ENCODE data around the gene ENKUR. TPM values are rescaled to one million over a fixed set of nuclear protein-coding genes. Genes with fewer than 3 reads are reported as not detected.

The ENKUR gene
- total RNA-seq, 2 experiments from 2014 or later, result not detected

DNA sequence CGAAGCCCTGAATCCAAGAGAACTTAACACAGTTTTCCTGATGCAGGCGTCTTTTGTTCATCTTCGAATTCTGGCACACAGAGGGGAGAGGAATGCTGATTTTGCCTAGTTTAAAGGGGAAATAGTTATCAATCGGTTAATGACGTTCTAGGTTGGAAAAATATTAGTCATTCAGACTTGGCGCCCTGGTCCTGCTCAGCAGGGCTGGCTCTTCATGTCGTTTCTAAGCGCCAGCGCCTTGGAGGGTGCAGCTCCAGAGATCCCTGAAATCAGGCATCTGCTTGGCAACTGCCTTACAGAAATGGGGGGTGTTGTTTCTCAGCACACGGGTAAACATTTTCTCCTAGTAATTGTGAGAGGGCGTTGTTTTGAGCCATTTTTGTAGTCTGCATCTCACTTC is 62.3 kb downstream of the ENKUR start:
- Mint-ChIP-seq H3K4me1 (ENCODE audit: low read depth) (peaks cover 18% of the 10 kb centered on the region), H3K27ac (peak overlapping the region; percentile 62), H3K27me3 (no peaks in the 10 kb centered on the region), H3K4me3 (peak overlapping the region; percentile 87), H3K9me3 (no peaks in the 10 kb centered on the region), H3K36me3 (ENCODE audit: low read depth) (no peaks in the 10 kb centered on the region)
- ATAC-seq (ENCODE audit: poor library complexity) (no peak), DNase-seq (no peak)
- ChIA-PET CTCF (no interaction called here), POLR2A (interaction anchor here (2.6 kb wide), 1 partner anchor 331 kb away, joined by 11 read pairs; no protein-coding TSS in a partner anchor)
- Histone ChIP-seq H3K4me1 (ENCODE audit: insufficient read depth, low read length) (peaks cover 17% of the 10 kb centered on the region), H3K9me3 (ENCODE audit: control insufficient read depth in 1 of 2, insufficient read depth in 1 of 2, low read length in 2 of 2) (no peaks in the 10 kb centered on the region), H3K27ac (ENCODE audit: low read depth in 1 of 2, low read length in 2 of 2) (no peak overlapping the region), H3K36me3 (ENCODE audit: insufficient read depth, low read length) (no peaks in the 10 kb centered on the region), H3K27me3 (ENCODE audit: control insufficient read depth in 1 of 2, insufficient read depth in 2 of 2, low read length in 2 of 2) (no peaks in the 10 kb centered on the region), H3K4me3 (ENCODE audit: low read length) (no peak overlapping the region)
- TF ChIP-seq, protein P1, sequence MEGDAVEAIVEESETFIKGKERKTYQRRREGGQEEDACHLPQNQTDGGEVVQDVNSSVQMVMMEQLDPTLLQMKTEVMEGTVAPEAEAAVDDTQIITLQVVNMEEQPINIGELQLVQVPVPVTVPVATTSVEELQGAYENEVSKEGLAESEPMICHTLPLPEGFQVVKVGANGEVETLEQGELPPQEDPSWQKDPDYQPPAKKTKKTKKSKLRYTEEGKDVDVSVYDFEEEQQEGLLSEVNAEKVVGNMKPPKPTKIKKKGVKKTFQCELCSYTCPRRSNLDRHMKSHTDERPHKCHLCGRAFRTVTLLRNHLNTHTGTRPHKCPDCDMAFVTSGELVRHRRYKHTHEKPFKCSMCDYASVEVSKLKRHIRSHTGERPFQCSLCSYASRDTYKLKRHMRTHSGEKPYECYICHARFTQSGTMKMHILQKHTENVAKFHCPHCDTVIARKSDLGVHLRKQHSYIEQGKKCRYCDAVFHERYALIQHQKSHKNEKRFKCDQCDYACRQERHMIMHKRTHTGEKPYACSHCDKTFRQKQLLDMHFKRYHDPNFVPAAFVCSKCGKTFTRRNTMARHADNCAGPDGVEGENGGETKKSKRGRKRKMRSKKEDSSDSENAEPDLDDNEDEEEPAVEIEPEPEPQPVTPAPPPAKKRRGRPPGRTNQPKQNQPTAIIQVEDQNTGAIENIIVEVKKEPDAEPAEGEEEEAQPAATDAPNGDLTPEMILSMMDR (IDR thresholded peaks at IDR 0.05), result no peak
- intact Hi-C loops (cut with DNase I, micrococcal nuclease), result loop anchor here (5.0 kb wide), 4 partner anchors 71 to 336 kb away; partner anchors contain the start of gene ARHGAP21 (in 1 of the 2)

DNA sequence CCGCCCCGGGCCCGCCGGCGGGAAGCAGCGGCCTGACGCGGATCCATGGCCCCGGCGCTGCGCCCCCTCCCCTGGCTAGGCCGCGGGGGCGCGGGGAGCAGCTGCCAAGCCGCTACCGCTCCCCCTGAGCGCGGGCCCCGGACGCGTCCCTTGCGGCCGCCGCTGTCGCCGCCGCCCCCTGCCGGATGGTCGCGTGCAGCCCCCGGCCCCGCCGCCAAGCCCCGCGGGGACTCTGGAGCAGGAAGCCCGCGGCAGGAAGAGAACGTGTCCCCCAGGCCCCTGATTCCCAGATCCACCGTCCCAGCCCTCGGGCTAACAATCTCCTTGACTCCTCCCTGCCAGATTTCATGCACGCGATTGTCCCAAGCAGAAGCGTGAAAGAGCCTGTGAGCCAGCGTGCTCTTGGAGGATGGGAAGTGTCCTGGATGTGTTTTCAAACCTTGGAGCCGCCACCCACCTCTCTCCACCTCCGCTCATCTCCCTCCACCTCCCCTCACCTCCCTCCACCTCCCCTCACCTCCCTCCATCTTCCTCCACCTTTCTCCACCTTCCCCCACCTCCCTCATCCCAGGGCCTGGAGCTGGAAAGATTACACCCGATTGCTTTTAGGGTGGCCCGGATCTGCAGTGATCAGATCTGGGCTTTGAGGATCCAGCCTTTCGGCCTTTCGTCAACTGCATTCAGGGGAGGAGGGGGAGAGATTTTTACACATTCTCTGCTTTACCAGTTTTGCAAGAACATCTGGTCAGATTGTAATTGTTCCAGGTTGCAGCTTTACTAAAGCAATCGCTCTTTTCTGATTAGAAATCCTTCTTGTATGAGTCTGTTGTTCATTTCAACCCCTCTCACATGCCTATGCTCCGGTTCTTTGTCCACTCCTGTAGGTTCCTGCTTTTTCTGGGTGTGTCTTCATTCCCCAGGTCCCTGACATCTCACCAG is 63.0 kb downstream of the ENKUR start:
- Mint-ChIP-seq H3K4me3 (peak overlapping the region; percentile 87), H3K9me3 (no peaks in the 10 kb centered on the region), H3K36me3 (ENCODE audit: low read depth) (no peaks in the 10 kb centered on the region), H3K27ac (peak overlapping the region; percentile 62), H3K27me3 (no peaks in the 10 kb centered on the region), H3K4me1 (ENCODE audit: low read depth) (peaks cover 18% of the 10 kb centered on the region)
- Histone ChIP-seq H3K4me1 (ENCODE audit: insufficient read depth, low read length) (peaks cover 17% of the 10 kb centered on the region), H3K36me3 (ENCODE audit: insufficient read depth, low read length) (no peaks in the 10 kb centered on the region), H3K27ac (ENCODE audit: low read depth in 1 of 2, low read length in 2 of 2) (no peak overlapping the region), H3K9me3 (ENCODE audit: control insufficient read depth in 1 of 2, insufficient read depth in 1 of 2, low read length in 2 of 2) (no peaks in the 10 kb centered on the region), H3K4me3 (ENCODE audit: low read length) (peak overlapping the region; percentile 72), H3K27me3 (ENCODE audit: control insufficient read depth in 1 of 2, insufficient read depth in 2 of 2, low read length in 2 of 2) (no peaks in the 10 kb centered on the region)
- POLR2A ChIA-PET, result interaction anchor here (1.1 to 2.6 kb wide), 3 partner anchors 227 to 330 kb away, joined by 5 to 11 read pairs (median 5); partner anchors contain the start of gene ARHGAP21
- ATAC-seq (ENCODE audit: poor library complexity), result peak; percentile 77
- TF ChIP-seq, protein P1 (IDR thresholded peaks at IDR 0.05), result peak; percentile 24
- intact Hi-C loops (cut with DNase I, micrococcal nuclease), result loop anchor here (1.0 to 5.0 kb wide), 5 partner anchors 71 to 336 kb away; partner anchors contain the start of gene ARHGAP21 (in 1 of the 2)
- CTCF ChIA-PET, result interaction anchor here (0.7 kb wide), 1 partner anchor 68 kb away, joined by 3 read pairs; no protein-coding TSS in a partner anchor
- DNase-seq, result peak; percentile 7 to 80 (median 54)

DNA sequence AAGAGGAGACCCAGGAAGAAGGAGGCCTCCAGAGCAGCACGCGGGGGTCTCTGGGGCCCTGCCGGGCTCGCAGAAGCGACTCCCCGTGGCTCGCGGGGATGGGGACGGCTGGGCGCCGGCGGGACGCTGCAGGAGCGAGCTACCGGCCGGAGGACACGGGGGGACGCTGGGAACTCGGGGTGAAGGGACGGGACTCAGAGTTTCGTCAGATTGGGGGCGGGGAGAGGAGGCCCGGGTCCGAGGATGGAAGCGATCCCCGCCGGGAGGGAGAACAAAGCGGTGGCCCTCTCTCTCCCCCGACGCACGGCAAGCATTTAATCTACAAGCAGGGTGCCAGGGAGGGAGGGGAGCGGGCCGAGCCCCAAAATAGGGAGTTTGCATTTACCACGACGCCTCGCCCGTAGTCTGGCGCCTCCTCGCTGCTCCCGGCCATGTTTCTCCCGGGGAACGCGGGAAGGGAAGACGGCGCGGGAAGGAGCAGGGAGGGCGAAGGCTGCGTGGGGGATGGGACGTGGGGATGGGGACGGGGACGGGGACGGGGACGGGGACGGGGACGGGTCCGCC is 63.7 kb downstream of the ENKUR start, which contains the start of gene PRTFDC1:
Gene PRTFDC1 (minus strand): TSS at position 464 of the 564 bp plus-strand sequence. CDS start 31 bp downstream, at position 433.
- TF ChIP-seq, protein P1 (IDR thresholded peaks at IDR 0.05), result no peak
- Mint-ChIP-seq H3K27me3 (no peaks in the 10 kb centered on the region), H3K9me3 (no peaks in the 10 kb centered on the region), H3K36me3 (ENCODE audit: low read depth) (no peaks in the 10 kb centered on the region), H3K4me1 (ENCODE audit: low read depth) (peaks cover 18% of the 10 kb centered on the region), H3K27ac (peak within 1 kb of the TSS; percentile 62), H3K4me3 (peak within 1 kb of the TSS; percentile 87)
- H3K4me1 ChIP-seq (ENCODE audit: insufficient read depth, low read length), result peaks cover 17% of the 10 kb centered on the region
- ChIA-PET POLR2A (interaction anchor here (1.0 to 2.6 kb wide), 4 partner anchors 64 to 330 kb away, joined by 4 to 11 read pairs (median 5); partner anchors contain the start of genes ARHGAP21 and ENKUR), CTCF (interaction anchor here (0.7 kb wide), 1 partner anchor 68 kb away, joined by 3 read pairs; no protein-coding TSS in a partner anchor)
- no peaks in the 10 kb centered on the region for H3K27me3 ChIP-seq (ENCODE audit: control insufficient read depth in 1 of 2, insufficient read depth in 2 of 2, low read length in 2 of 2)
- no peaks in the 10 kb centered on the region for H3K9me3 ChIP-seq (ENCODE audit: control insufficient read depth in 1 of 2, insufficient read depth in 1 of 2, low read length in 2 of 2)
- peak in 13 of 14 experiments; percentile 3 to 59 (median 27) for DNase-seq
- no peaks in the 10 kb centered on the region for H3K36me3 ChIP-seq (ENCODE audit: insufficient read depth, low read length)
- ATAC-seq (ENCODE audit: poor library complexity), result peak; percentile 62
- intact Hi-C loops (cut with DNase I, micrococcal nuclease), result loop anchor here (1.0 to 5.0 kb wide), 5 partner anchors 70 to 335 kb away; partner anchors contain the start of gene ARHGAP21 (in 1 of the 2)
- peak within 1 kb of the TSS; percentile 72 for H3K4me3 ChIP-seq (ENCODE audit: low read length)
- no peak within 1 kb of the TSS for H3K27ac ChIP-seq (ENCODE audit: low read depth in 1 of 2, low read length in 2 of 2)

Data from CD4-positive, alpha-beta T cell (primary cell).